HG02623 (cell line): ENCODE data around the gene CCDC169.
A peak's percentile ranks its signal among the peaks of the same experiment; 100 is the strongest.
"Not testable (repeated sequence)": the region's sequence is repeated elsewhere in the genome, so short reads cannot be mapped to it uniquely, and the experiment has no call there.

Experiments used
- ATAC-seq: cut with Tn5 transposase; IDR thresholded peaks from one replicate; pipeline ENCODE4 v1.9.1; 2021; ENCODE audit warnings: moderate library complexity; ENCODE audit not compliant: unreplicated experiment

CCDC169 gene

DNA sequence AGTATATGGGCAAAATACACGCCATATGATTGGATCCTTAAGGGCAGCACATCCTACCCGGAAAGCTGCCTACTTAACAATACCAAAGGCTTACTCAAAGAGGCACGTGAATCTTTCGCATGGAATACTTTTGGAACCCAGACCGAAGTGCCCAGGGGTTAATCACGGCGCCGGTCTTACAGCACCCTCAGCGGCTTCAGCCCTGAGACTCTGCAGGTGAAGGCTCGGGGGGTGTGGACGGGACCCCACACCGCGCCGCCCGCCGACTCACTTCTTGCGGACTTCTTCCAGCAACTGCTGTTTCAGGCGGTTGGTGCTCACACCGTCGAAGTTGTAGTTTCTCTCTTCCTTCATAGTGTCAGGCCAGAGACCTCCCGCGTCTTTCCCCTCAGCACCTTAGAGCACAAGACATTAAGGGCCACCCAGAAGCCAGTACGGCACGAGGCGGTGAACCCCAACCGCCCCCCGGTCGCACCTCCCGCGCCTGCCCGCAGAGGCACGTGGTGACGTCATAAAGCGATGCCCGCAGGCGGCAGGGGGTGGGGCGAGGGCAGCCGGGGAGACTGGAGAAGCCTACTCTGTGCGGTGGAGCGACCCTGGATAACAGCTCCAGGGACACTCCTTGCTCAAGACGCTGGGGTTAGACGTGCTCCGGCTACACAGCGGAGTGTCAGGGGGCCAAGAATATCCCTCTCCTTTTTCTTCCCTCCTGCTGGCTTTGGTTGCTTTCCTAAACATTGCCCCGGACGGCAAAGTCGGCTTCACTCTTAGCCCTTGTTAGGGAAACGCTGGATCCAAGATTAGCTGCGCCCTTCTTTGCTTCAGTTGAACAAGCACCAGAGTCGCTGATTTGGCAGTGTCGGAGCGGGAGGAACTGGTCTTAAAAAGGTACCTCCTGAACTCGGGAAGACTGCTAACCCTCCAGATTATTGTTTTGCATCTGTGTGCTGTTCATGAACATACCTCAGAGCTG lies at the start of gene CCDC169:
CCDC169 (minus strand) TSS at position 449 of the 973 bp plus-strand sequence; CDS start at position 354, 95 bp downstream.
- ATAC-seq = peak; percentile 54

GRCh38 chr13:36346222-36347083 lies 48.8 kb upstream of the CCDC169 start, which contains the start of gene SPART:
TSS of gene SPART (minus strand) at chr13:36346394. CDS start at chr13:36335830, 10,564 bp downstream.
- peak; percentile 95 for ATAC-seq

DNA sequence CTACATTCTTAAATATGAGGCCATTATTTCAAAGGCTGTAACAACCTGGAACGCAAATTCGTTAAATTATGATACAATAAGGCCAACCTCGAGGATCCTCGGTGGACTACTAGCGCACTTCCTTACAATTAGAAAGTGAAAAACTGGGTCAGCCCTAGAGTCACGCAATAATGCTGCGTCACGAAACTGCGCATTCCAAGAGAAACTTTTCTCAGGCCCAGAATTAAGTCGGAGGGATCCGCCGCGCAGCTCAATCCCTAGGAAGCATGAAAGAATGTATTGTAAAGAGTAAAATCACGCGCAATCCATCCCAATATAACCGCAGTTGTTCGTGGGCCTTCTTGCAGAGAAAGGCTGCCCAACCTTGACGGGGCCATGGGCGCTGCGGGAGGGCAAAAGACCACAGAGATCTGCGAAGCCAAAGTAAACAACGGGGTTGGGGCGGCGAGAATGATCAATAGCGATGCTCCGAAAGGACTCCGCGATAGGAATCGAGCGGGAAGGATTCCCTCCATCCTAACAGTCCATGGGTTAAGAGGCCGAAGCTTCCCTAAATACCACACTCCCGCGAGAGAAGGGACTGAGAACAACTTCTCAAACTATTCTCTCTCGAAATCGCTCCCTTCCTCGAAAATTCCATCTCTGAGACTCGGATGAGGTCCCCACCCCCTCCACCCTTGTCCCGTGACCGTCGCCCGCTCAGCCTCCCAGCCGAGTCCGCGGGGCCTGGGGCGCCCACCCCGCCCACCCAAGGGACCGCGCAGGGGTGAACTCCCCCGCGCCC lies 48.0 kb upstream of the CCDC169 start:
- ATAC-seq = no peak

- no peak for ATAC-seq
These were observed 47.3 kb upstream of the CCDC169 start for GRCh38 chr13:36344886-36345437.

GRCh38 chr13:36344173-36344572 lies 46.6 kb upstream of the CCDC169 start:
- ATAC-seq = no peak

DNA sequence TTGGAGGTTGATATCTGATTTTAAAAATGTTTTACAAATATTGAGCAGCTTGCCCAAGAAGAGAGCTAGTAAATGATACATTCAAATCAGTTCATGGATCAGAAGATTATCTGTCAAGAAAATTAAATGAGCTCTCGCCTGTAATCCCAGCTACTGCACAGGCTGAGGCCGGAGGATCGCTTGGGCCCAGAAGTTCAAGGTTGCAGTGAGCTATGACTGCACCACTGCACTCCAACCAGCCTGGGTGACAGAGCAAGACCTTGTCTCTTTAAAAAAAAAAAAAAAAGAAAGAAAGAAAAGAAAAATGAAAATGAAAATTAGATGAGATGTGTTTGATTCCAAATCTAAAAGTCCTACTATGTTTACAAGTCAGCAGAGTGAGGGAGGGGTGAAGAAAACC lies 46.2 kb upstream of the CCDC169 start:
- no peak for ATAC-seq

GRCh38 chr13:36342715-36343114 lies 45.1 kb upstream of the CCDC169 start:
- ATAC-seq = no peak

DNA sequence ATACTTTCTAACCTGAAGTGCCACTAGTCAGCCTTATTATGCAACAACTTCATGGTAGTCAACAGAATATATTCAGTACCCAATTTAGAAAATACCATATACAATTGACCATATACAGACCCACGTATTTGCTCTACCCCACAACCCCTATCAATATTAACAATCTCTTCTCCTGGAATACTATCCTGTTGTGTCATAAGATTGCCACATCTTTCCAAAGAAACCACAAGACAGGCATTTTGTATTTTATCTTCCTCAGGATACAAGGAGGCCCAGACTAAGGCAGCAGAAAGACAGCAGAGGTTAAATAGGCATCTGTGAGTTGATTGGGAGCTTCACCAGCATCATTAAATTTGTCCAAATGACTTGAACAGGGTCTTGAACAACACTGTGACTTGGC lies 44.1 kb upstream of the CCDC169 start:
- ATAC-seq = no peak

DNA sequence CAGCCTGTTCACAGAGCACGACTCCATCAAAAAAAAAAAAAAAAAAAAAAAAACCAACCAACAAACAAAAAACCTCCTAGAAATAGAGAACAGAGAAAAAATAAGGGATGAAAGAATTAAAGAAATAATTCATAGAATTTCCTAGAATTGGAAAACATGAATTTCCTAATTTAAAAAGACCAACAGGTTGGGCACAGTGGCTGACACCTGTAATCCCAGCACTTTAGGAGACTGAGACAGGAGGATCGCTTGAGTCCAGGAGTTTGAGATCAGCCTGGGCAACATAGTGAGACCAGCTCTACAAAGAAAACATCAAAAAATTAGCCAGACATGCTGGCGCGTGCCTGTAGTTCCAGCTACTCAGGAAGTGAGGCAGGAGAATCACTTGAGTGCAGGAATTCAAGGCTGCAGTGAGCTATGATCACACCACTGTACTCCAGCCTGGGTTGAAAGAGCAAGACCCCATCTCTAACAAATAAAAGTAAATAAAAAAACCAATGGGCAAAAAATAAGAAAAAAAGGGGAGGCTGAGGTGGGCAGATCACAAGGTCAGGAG lies 42.1 kb upstream of the CCDC169 start:
- ATAC-seq = no peak

- no peak for ATAC-seq
These were observed 40.5 kb upstream of the CCDC169 start for GRCh38 chr13:36337938-36338641.

DNA sequence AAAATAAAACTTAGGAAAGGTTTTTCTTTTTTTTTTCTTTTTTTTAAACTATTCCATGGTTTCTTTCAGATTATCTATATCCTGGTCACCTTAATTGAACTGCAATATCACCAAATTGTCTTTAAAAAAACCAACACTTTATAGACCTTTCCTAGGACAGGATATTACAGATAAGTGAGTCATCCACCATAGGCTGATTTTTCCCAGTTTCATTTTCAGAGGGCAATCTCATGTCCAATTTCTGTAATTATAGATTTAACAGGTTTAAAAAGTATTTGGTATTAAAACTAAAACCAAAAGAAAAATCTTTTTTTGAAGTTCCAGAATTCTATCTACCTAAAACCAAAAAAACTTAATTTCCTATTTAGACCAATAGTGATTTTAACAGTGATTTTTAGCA lies 35.4 kb upstream of the CCDC169 start:
- no peak for ATAC-seq

DNA sequence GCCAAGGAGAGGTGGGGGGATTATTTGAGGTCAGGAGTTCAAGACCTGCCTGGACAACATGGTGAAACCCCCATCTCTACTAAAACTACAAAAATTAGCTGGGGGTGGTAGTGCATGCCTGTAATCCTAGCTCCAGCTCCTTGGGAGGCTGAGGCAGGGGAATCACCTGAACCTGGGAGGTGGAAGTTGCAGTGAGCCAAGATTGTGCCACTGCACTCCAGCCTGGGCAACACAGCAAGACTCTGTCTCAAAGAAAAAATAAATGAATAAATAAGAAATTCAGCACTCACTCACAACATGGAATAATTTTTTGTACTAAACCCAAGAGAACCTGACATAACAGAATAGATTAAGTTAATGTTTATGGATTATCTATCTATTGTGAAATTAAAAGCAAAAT lies 34.6 kb upstream of the CCDC169 start:
- not testable (repeated sequence) for ATAC-seq

GRCh38 chr13:36331280-36331679 lies 33.7 kb upstream of the CCDC169 start:
- no peak for ATAC-seq

DNA sequence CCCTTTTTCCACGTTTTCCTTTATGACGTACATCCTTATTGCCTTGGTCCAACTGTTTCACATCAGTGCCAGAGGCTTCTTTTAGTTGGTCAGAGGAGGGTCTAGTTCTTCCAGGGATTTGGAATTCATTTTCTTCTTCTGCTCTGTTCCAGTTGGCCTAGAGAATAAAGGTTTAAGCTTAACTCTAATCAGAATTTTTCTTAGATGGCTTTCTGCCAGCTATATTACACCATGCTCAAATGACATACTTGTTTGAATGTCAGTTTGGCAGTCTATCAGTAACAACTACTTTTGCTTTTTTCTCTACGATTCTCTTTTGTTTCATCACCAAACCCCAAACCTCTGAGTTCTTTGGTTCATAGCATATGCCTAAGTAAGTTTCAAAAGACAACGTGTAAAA lies 31.7 kb upstream of the CCDC169 start:
- no peak for ATAC-seq

DNA sequence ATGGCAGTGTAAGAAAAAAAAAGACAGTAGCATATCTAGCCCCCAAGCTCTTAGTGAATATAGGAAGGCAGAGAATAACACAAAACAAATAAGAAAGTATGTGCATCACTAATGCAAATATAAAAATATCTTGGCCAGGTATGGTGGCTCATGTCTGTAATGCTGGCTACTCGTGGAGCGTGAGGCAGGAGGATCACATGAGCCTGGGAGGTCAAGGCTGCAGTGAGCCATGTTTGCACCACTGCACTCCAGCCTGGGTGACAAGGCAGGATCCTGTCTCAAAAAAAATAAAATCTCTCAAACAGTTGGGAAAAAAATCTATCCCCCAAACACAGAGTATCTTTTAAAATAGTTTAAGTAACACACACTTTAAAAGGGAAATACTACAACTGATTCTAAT lies 31.2 kb upstream of the CCDC169 start:
- no peak for ATAC-seq

GRCh38 chr13:36325912-36326311 lies 28.3 kb upstream of the CCDC169 start:
- ATAC-seq = no peak

DNA sequence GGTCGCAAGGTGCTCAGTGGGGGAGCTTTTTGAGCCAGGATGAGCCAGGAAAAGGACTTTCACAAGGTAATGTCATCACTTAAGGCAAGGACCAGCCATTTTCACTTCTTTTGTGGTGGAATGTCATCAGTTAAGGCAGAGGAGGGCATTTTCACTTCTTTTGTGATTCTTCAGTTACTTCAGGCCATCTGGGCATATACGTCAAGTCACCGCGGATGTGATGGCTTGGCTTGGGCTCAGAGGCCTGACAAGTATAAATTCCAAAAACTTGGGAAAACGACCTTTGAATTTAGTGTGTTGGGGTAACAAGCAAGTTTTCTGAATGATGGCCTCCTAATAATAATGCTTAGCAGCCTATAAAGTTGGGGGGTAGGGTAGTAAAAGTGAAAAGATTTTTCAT lies 27.3 kb upstream of the CCDC169 start:
- ATAC-seq = not testable (repeated sequence)

DNA sequence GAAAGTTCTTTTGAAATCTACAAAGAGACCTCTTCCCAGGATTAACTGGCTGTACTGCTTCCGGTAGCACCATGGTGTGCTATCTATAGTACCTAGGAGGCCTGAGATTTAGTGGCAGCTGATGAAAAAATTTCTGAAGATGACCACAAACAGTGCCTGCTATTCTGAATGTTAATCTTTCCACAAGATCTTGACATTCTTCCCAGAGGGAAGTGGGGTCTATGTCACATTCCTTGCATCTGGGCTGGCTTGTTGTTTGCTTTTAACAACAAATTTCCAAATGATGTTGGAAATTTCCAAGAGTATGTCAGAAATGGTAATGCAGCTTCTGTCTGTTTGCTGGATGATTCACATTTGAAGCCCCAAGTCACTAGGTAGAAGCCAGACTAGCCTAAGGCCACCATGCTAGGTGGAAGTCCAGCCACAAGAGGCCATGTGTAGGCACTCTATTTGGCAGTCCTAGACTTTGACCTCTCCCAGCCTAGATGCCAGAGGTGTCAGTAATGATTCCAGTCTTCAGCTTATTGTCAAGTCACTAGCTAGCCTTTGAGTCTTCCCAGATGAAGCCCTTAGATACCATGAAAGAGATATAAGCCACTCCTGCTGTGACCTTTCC lies 26.4 kb upstream of the CCDC169 start:
- ATAC-seq = no peak

DNA sequence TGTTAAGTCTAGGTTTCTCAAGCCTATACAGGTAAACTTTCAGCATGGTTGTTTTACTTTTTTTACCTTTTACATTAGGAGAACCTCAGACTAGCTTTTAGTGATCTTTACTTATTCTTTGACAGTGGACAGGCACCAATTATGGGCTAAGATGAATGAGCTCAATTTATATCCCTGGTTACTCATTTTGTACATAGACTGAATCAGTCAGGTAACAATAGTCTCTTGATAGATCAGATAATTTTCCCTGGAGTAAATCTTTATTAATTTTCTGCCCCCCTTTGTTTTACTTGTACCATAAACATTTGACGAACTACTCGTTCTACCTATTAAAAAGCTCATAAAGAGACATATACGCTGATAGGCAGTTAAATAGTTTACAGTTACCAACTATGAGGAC lies 25.8 kb upstream of the CCDC169 start:
- ATAC-seq = no peak
